Measurements from ENCODE around the gene TAF1C. TPM values are rescaled to one million over a fixed set of nuclear protein-coding genes. Genes with fewer than 3 reads are reported as not detected.

Gene TAF1C
- total and polyA plus RNA-seq, 10 of the 15 experiments (the other 5 are each of a cell fraction or from before 2014, with no cell fraction given): 0.98 to 40.1 (median 15.4) TPM

DNA sequence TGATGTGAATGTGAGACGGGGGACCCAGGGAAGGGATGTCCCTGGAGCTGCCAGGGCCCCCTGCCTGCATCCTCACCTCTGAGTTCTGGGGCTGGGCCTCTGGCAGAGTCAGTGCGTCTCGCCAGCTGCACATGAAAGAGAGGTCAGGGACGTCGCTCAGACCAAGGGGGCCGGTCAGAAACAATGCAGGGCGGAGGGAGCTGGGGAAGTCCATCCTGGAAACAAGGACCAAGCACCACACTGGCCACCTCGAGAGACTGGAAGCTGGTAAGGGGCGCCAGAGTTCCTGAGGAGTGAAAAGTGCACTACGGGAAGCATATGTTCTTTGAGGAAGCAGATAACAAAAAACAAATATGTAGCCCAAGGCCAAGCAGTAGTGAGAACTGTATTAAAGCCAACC, 2.1 kb downstream of the TAF1C start (continued):
- no peak for TF ChIP-seq CTCF (IDR thresholded peaks at IDR 0.05 in 2 of 3, conservative IDR thresholded peaks at IDR 0.05 in 1 of 3; ENCODE audit: control insufficient read depth in 2 of 3, extremely low read depth in 1 of 3, insufficient read depth in 1 of 3, low read depth in 3 of 3, low read length in 3 of 3)
- TF ChIP-seq, protein P1, sequence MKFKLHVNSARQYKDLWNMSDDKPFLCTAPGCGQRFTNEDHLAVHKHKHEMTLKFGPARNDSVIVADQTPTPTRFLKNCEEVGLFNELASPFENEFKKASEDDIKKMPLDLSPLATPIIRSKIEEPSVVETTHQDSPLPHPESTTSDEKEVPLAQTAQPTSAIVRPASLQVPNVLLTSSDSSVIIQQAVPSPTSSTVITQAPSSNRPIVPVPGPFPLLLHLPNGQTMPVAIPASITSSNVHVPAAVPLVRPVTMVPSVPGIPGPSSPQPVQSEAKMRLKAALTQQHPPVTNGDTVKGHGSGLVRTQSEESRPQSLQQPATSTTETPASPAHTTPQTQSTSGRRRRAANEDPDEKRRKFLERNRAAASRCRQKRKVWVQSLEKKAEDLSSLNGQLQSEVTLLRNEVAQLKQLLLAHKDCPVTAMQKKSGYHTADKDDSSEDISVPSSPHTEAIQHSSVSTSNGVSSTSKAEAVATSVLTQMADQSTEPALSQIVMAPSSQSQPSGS (IDR thresholded peaks at IDR 0.05; ENCODE audit: low read length): no peak
- TF ChIP-seq ZNF384 (IDR thresholded peaks at IDR 0.05; ENCODE audit: borderline replicate concordance, low read depth, low read length): no peak

DNA sequence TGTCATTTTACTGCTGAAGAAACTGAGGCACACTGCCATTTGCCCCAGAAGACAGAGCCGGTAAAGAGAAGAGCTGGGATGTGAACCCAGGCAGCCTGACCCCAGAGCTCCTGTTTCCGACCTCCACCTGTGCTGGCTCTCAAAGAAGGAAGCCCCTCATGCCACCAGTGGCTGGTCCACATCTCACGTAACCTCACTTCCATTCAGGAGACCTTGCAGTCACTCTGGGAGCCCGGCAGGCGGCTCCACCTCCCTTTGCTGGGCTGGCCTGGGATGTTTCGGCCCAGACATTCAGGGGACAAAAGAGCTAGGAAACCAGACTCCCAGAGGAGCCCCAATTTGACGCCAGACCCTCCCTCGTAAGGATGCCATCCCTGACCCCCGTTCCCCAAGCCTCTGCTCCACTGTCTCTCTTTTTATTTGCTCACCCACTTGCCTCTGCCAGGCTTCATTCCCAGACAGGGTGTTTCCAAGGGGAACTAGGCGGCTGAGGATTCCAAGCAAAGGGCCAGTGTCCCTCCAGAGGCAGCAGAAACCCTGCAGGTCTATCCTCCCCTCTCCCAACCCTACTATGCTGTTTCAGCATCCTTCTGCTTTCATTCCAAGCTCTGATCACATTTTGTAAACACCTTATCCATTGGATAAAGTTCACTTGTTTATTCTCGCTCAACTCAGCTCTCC, 2.8 kb downstream of the TAF1C start:
- DNase-seq (ENCODE audit: low read depth, low spot score): no peak
- Histone ChIP-seq H3K4me2 (ENCODE audit: control insufficient read depth, insufficient read depth) (no peak overlapping the region), H3K79me2 (ENCODE audit: control insufficient read depth, insufficient read depth, low read length) (peaks cover 17% of the 10 kb centered on the region), H3K9ac (ENCODE audit: control insufficient read depth, insufficient read depth, low read length) (no peak overlapping the region), H4K20me1 (ENCODE audit: control insufficient read depth, insufficient read depth) (no peaks in the 10 kb centered on the region), H2AFZ (ENCODE audit: control insufficient read depth, low read depth, low read length) (no peak overlapping the region), H3K36me3 (ENCODE audit: control insufficient read depth in 2 of 2, insufficient read depth in 2 of 2, low read length in 1 of 2) (peaks cover 0 to 19% of the 10 kb centered on the region in 2 experiments; a peak in 3 of 4 replicates), H3K9me3 (replicated peaks; ENCODE audit: control insufficient read depth, insufficient read depth, low read length) (no peaks in the 10 kb centered on the region), H3K27me3 (replicated peaks in 1 of 2; ENCODE audit: control insufficient read depth in 2 of 2, insufficient read depth in 2 of 2, low read length in 1 of 2) (no peaks in the 10 kb centered on the region), H3K4me1 (ENCODE audit: control insufficient read depth, insufficient read depth, low read length) (no peaks in the 10 kb centered on the region), H3K27ac (ENCODE audit: control insufficient read depth, insufficient read depth) (no peak overlapping the region), H3K4me3 (no peak overlapping the region)
- POLR2A ChIA-PET: no interaction called here
- no TSS peak for BruUV-seq (replicated peaks)
- FAIRE-seq: no peak
- CTCF ChIA-PET: interaction anchor here (0.7 to 1.2 kb wide), 3 partner anchors 99 to 120 kb away, joined by 3 read pairs; no protein-coding TSS in a partner anchor
- ATAC-seq: no peak
- RAD21 ChIA-PET (ENCODE audit: unreplicated experiment): no interaction called here
- TF ChIP-seq ZNF384 (IDR thresholded peaks at IDR 0.05; ENCODE audit: borderline replicate concordance, low read depth, low read length) (no peak), SUZ12 (IDR thresholded peaks at IDR 0.05; ENCODE audit: unreplicated experiment) (no peak), RAD21 (IDR thresholded peaks at IDR 0.05; ENCODE audit: insufficient read depth, low read depth, low read length) (no peak), POU2F2 (IDR thresholded peaks at IDR 0.05; ENCODE audit: borderline replicate concordance, low read depth, low read length) (no peak), RAD51 (IDR thresholded peaks at IDR 0.05) (no peak), NFXL1 (IDR thresholded peaks at IDR 0.05; ENCODE audit: borderline replicate concordance) (no peak), PAX5 (IDR thresholded peaks at IDR 0.05; ENCODE audit: borderline replicate concordance, low read depth, low read length) (no peak)
- TF ChIP-seq, protein P2, sequence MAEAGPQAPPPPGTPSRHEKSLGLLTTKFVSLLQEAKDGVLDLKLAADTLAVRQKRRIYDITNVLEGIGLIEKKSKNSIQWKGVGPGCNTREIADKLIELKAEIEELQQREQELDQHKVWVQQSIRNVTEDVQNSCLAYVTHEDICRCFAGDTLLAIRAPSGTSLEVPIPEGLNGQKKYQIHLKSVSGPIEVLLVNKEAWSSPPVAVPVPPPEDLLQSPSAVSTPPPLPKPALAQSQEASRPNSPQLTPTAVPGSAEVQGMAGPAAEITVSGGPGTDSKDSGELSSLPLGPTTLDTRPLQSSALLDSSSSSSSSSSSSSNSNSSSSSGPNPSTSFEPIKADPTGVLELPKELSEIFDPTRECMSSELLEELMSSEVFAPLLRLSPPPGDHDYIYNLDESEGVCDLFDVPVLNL (IDR thresholded peaks at IDR 0.05; ENCODE audit: low read depth, low read length): no peak
- SMC1A ChIA-PET (ENCODE audit: uncharacterized antibody, unreplicated experiment): no interaction called here
- 94% methylated on average over 11 of the region's 11 CpGs for WGBS (ENCODE audit: insufficient coverage, insufficient replicate concordance, low lambda C conversion rate, missing lambda C conversion rate)
- in situ Hi-C loops (cut with MboI): loop anchor here (5.0 kb wide), 1 partner anchor 227 kb away; no protein-coding TSS in a partner anchor
- intact Hi-C loops (cut with micrococcal nuclease; ENCODE audit: unreplicated experiment): no loop called here
